ENCODE results near the gene ALPI.
"Not testable (repeated sequence)": the region's sequence is repeated elsewhere in the genome, so short reads cannot be mapped to it uniquely, and the experiment has no call there.

Gene ALPI

DNA sequence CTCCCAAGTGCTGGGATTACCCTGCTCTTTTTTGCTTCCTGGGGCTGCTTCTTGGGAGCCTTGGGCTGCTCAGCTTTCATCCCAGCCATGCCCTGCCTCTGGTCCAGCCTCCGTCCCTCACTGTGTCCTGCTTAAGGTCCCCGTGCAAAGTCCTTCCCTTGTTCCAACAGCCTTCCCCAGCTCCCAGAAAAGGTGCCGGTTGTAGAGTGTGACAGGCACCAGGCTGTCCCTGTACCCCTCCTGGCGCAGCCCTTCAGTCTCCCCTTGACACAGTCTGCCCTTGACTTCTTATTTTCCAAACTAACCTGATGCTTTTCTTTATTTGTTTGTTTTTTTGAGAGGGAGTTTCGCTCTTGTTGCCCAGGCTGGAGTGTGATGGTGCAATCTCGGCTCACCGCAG lies 20.1 kb upstream of the ALPI start:
- H3K4me3 Mint-ChIP-seq, result no peak overlapping the region
- no peaks in the 10 kb centered on the region for H3K36me3 Mint-ChIP-seq
- H3K4me1 Mint-ChIP-seq, result peaks cover 17% of the 10 kb centered on the region
- H3K27ac Mint-ChIP-seq, result no peak overlapping the region
- no peak for ATAC-seq
- H3K9me3 Mint-ChIP-seq, result no peaks in the 10 kb centered on the region
- H3K27me3 Mint-ChIP-seq, result peaks cover 37% of the 10 kb centered on the region

DNA sequence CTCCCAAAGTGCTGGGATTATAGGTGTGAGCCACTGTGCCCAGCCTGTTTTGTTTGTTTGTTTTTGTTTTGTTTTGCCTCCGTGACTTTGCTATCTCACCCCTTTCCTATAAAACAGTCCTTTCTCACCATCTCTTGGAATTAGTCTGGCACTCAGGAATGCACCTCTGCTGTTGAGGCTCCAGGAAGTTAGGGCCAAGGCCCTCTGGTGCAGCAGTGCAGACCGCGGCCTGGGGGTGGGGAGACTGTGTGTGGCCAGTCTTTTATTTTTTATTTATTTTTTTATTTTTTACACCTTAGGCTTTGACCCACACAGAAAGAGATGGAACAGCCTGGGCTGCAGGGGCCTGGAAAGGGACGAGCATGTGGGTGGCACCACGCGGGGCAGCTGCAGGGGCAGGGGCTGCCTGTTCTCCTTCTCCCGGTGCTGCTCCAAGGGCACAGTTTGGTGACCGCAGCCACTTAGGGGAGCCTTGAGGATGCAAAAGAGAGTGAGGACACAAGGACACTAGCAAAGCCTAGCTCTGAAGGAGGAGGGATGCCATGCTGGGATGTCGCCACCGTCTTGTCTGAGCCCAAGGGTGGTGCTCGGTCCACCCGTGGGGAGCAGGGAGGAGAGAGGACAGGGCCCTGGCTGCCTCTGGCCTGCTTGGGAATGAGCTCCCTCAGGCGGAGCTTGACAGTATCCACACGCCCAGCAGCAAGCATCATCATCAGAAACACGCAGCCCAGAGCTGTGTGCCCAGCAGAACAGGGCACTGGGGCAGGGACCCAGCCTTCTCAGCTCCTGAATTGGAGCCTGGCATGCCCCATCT lies 19.4 kb upstream of the ALPI start:
- Mint-ChIP-seq H3K4me3 (no peak overlapping the region), H3K9me3 (no peaks in the 10 kb centered on the region), H3K27ac (no peak overlapping the region), H3K36me3 (no peaks in the 10 kb centered on the region), H3K4me1 (peaks cover 17% of the 10 kb centered on the region), H3K27me3 (peaks cover 43% of the 10 kb centered on the region)
- ATAC-seq, result no peak

DNA sequence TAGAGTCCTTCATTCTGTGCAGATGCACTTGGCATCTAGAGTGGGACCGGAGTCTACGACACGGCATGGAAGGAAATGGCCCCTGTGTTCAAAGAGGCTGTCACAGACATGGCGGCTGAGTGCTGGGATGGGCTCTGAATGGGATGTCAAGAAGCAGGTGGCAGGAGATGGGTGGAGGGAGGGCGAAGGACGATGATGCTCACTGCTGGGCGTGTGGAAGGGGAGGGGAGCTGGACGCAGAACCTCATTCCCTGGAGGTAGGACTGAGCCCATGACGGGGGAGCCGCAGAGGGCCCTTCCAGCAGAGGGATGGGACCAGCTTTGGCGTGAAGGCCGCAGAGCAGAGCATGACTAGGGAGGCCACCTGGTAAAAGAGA lies 18.8 kb upstream of the ALPI start:
- Mint-ChIP-seq H3K9me3 (no peaks in the 10 kb centered on the region), H3K4me1 (peaks cover 17% of the 10 kb centered on the region), H3K27ac (no peak overlapping the region), H3K36me3 (no peaks in the 10 kb centered on the region), H3K4me3 (no peak overlapping the region), H3K27me3 (peaks cover 48% of the 10 kb centered on the region)
- ATAC-seq, result no peak

- ATAC-seq, result no peak
- no peaks in the 10 kb centered on the region for H3K9me3 Mint-ChIP-seq
- no peak overlapping the region for H3K4me3 Mint-ChIP-seq
- peaks cover 48% of the 10 kb centered on the region for H3K27me3 Mint-ChIP-seq
- no peak overlapping the region for H3K27ac Mint-ChIP-seq
- no peaks in the 10 kb centered on the region for H3K36me3 Mint-ChIP-seq
- H3K4me1 Mint-ChIP-seq, result peaks cover 17% of the 10 kb centered on the region
Measured at GRCh38 chr2:232438091-232438490, 17.9 kb upstream of the ALPI start.

- Mint-ChIP-seq H3K27me3 (peaks cover 48% of the 10 kb centered on the region), H3K4me1 (peaks cover 12% of the 10 kb centered on the region), H3K4me3 (no peak overlapping the region), H3K36me3 (no peaks in the 10 kb centered on the region), H3K9me3 (no peaks in the 10 kb centered on the region), H3K27ac (no peak overlapping the region)
- no peak for ATAC-seq
Measured at GRCh38 chr2:232438951-232439757, 16.8 kb upstream of the ALPI start.

DNA sequence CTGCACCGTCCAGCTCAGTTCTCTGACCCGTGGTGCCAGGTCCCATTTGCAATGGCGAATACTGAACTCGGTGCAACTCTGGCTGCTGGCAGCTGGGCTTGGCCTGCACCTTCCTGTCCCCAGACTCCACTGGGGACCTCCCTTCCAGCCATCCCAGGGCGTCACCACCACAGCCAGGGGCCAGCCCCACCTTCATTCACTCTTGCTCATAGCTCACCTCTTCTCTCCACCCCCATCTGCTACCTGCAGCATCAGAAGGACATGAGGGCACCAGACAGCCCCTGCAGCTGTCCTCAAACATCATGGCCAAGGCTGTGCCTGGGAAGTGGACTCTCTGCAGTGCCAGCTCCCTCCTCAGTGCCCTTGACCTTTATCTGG lies 16.2 kb upstream of the ALPI start:
- Mint-ChIP-seq H3K36me3 (no peaks in the 10 kb centered on the region), H3K4me1 (peaks cover 12% of the 10 kb centered on the region), H3K9me3 (no peaks in the 10 kb centered on the region), H3K27me3 (peaks cover 48% of the 10 kb centered on the region), H3K4me3 (no peak overlapping the region), H3K27ac (no peak overlapping the region)
- ATAC-seq, result no peak

DNA sequence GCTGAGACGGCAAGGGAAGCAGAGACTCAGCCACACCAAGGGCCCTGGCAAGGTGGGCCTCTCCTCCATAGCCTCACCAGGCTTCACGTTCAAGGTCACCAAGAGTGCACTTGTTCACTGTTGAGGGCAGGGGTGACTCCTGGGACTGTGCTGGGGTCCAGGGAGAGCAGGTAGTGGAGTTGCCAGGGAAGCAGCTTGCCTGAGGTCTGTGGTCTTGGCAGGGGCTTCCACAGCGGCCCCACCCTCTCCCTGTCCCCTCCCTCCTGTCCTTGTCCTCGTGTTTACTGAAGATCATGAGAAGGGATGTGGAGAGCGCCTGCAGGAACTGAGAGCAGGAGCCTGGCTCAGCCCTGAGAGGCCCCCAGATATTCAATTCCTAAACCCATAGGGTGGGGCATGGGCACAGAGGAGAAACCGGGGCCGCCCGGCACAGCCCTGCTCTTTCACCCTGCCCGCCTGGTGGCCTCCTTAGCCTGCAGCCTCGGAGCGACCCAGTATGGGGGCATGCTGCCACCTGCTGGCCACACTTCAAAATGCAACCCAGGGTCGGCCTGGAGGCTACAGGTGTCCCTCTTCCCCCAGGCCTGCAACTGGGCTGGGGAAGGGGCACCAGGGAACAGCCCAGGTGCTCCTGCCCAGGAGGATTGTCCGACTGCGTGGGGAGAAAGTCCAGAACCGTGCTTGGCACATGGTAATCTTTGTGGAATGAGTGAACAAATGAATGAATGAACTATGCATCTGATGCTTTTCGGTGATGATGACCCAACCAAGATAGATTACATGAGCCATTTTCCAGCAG lies 15.5 kb upstream of the ALPI start:
- Mint-ChIP-seq H3K27me3 (peaks cover 41% of the 10 kb centered on the region), H3K4me1 (peaks cover 12% of the 10 kb centered on the region)
- H3K4me3 Mint-ChIP-seq, H3K27ac Mint-ChIP-seq, H3K9me3 Mint-ChIP-seq, H3K36me3 Mint-ChIP-seq: not testable (repeated sequence)
- peak; percentile 84 for ATAC-seq

DNA sequence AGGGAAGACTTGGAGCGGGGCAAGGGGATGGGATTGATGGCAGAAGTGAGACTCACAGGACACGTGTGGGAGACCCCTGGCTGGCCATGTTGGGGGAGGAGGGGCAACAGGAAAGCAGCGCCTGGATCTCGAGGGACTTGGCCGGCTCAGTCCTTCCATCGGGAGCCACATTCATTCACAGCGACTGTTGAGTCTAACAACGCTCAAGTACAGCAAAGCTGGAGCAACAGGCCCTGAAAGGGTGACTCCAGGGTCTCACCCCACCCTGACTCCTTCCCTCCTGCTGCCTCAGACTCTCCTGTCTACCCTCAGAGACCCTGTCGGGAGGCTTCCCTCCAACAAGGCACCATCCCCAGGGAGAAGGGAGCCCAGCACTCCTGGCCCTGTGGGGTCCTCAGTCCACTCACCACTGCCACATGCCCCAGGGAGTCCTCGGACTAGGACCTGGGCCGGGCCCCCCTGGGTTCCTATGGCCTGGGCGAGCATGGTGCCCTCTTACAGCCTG lies 14.8 kb upstream of the ALPI start:
- Mint-ChIP-seq H3K27me3 (peaks cover 37% of the 10 kb centered on the region), H3K9me3 (no peaks in the 10 kb centered on the region), H3K36me3 (no peaks in the 10 kb centered on the region), H3K4me1 (peaks cover 12% of the 10 kb centered on the region), H3K4me3 (no peak overlapping the region), H3K27ac (no peak overlapping the region)
- no peak for ATAC-seq

DNA sequence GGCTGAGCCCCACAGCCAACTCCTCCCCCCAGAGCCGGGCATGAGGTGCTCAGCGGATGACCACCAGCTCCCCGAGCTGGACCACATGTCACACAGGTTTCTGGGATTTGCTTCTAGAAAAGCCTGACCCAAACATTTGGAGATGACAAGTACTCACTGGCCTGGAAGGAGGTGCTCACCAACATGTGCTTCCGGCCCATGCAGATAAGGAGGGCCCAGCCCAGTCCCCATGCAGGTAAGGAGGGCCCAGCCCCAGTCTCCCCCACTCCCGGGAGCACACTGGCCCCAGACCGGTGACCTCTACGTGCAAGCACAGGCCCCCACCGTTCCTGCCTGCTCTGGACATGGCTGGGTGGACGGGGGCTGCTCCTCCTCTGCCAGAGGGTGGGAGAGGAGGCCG lies 14.0 kb upstream of the ALPI start:
- peaks cover 43% of the 10 kb centered on the region for H3K27me3 Mint-ChIP-seq
- not testable (repeated sequence) for ATAC-seq, H3K36me3 Mint-ChIP-seq, H3K27ac Mint-ChIP-seq, H3K9me3 Mint-ChIP-seq, H3K4me3 Mint-ChIP-seq
- peaks cover 18% of the 10 kb centered on the region for H3K4me1 Mint-ChIP-seq

GRCh38 chr2:232442431-232442830 lies 13.5 kb upstream of the ALPI start:
- H3K27ac Mint-ChIP-seq, H3K36me3 Mint-ChIP-seq, H3K9me3 Mint-ChIP-seq, ATAC-seq, H3K4me3 Mint-ChIP-seq: not testable (repeated sequence)
- Mint-ChIP-seq H3K4me1 (peaks cover 23% of the 10 kb centered on the region), H3K27me3 (peaks cover 44% of the 10 kb centered on the region)

DNA sequence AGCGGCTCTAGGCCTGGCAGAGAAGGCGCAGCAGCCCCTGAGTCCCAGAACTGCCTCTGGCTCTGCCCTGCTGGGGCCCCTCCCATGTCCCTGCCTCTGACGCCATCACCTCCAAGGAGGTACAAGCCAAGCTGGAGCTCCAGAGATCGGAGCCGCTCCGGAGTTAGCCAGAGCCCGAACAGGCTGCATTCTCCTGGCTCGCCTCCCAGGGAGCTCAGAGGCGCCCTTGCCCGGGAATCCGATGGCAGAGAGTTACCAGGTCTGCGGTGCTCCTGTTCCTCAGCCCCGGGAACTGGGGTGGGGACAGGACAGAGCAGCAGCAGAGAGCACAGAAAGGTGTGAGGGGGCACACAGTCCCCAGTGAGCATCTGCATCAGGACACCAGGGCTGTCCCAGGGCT lies 12.9 kb upstream of the ALPI start:
- not testable (repeated sequence) for H3K36me3 Mint-ChIP-seq, H3K27ac Mint-ChIP-seq, H3K9me3 Mint-ChIP-seq, ATAC-seq, H3K4me3 Mint-ChIP-seq
- Mint-ChIP-seq H3K4me1 (peaks cover 24% of the 10 kb centered on the region), H3K27me3 (peaks cover 38% of the 10 kb centered on the region)

- not testable (repeated sequence) for ATAC-seq, H3K36me3 Mint-ChIP-seq, H3K9me3 Mint-ChIP-seq, H3K4me3 Mint-ChIP-seq
- peak overlapping the region; percentile 30 for H3K27ac Mint-ChIP-seq
- peaks cover 31% of the 10 kb centered on the region for H3K27me3 Mint-ChIP-seq
- peaks cover 24% of the 10 kb centered on the region for H3K4me1 Mint-ChIP-seq
Measured at GRCh38 chr2:232443669-232444408, 12.1 kb upstream of the ALPI start.

- Mint-ChIP-seq H3K36me3 (no peaks in the 10 kb centered on the region), H3K9me3 (no peaks in the 10 kb centered on the region), H3K4me3 (no peak overlapping the region), H3K27ac (peak overlapping the region; percentile 30), H3K27me3 (peaks cover 33% of the 10 kb centered on the region), H3K4me1 (peaks cover 24% of the 10 kb centered on the region)
- ATAC-seq, result peak; percentile 52
Measured at GRCh38 chr2:232444409-232445148, 11.4 kb upstream of the ALPI start.
